ENCODE measurements around the gene GAS6.
"Not testable (repeated sequence)": the region's sequence is repeated elsewhere in the genome, so short reads cannot be mapped to it uniquely, and the experiment has no call there.

GAS6 gene

GRCh38 chr13:113827021-113827420 is 36.9 kb downstream of the GAS6 start:
- no peak for DNase-seq (ENCODE audit: extremely low spot score)
- no peak for TF ChIP-seq FOXM1 (IDR thresholded peaks at IDR 0.05; ENCODE audit: borderline replicate concordance)
- TF ChIP-seq ELF4 (IDR thresholded peaks at IDR 0.05), result no peak
- no peak for TF ChIP-seq SUZ12 (IDR thresholded peaks at IDR 0.05)
- TF ChIP-seq PKNOX1 (IDR thresholded peaks at IDR 0.05), result no peak
- TF ChIP-seq HDGF (IDR thresholded peaks at IDR 0.05; ENCODE audit: borderline replicate concordance), result no peak
- no peak for TF ChIP-seq NFRKB (IDR thresholded peaks at IDR 0.05)
- TF ChIP-seq SP1 (IDR thresholded peaks at IDR 0.05), result no peak
- no peak for TF ChIP-seq CTBP1 (IDR thresholded peaks at IDR 0.05; ENCODE audit: borderline replicate concordance)
- no peak for TF ChIP-seq TARDBP (IDR thresholded peaks at IDR 0.05)
- TF ChIP-seq L3MBTL2 (conservative IDR thresholded peaks at IDR 0.05), result no peak
- no peak for TF ChIP-seq FOXA1 (IDR thresholded peaks at IDR 0.05)
- TF ChIP-seq ARNT (IDR thresholded peaks at IDR 0.05), result no peak
- TF ChIP-seq FOXK2 (IDR thresholded peaks at IDR 0.05), result no peak
- TF ChIP-seq BHLHE40 (IDR thresholded peaks at IDR 0.05; ENCODE audit: borderline replicate concordance), result no peak
- no peak for TF ChIP-seq LEF1 (IDR thresholded peaks at IDR 0.05; ENCODE audit: borderline replicate concordance)
- TF ChIP-seq ZNF384 (IDR thresholded peaks at IDR 0.05), result no peak
- POLR2A ChIA-PET, result no interaction called here
- CTCF ChIA-PET, result no interaction called here

- POLR2A ChIA-PET; CTCF ChIA-PET; DNase-seq (ENCODE audit: extremely low spot score): not testable (repeated sequence)
Measured at GRCh38 chr13:113826446-113826845, 37.4 kb downstream of the GAS6 start.

GRCh38 chr13:113825841-113826240 is 38.0 kb downstream of the GAS6 start:
- POLR2A ChIA-PET, result no interaction called here
- DNase-seq (ENCODE audit: extremely low spot score), result no peak
- CTCF ChIA-PET, result interaction anchor here (1.6 kb wide), 1 partner anchor 14 kb away, joined by 3 read pairs; no protein-coding TSS in a partner anchor
- TF ChIP-seq BHLHE40 (IDR thresholded peaks at IDR 0.05; ENCODE audit: borderline replicate concordance) (no peak), SUZ12 (IDR thresholded peaks at IDR 0.05) (no peak), PKNOX1 (IDR thresholded peaks at IDR 0.05) (no peak), ELF4 (IDR thresholded peaks at IDR 0.05) (no peak), SP1 (IDR thresholded peaks at IDR 0.05) (no peak), CTBP1 (IDR thresholded peaks at IDR 0.05; ENCODE audit: borderline replicate concordance) (no peak), L3MBTL2 (conservative IDR thresholded peaks at IDR 0.05) (no peak), TARDBP (IDR thresholded peaks at IDR 0.05) (no peak), LEF1 (IDR thresholded peaks at IDR 0.05; ENCODE audit: borderline replicate concordance) (no peak), NFRKB (IDR thresholded peaks at IDR 0.05) (no peak), FOXK2 (IDR thresholded peaks at IDR 0.05) (no peak), ZNF384 (IDR thresholded peaks at IDR 0.05) (no peak), HDGF (IDR thresholded peaks at IDR 0.05; ENCODE audit: borderline replicate concordance) (no peak), ARNT (IDR thresholded peaks at IDR 0.05) (no peak), FOXM1 (IDR thresholded peaks at IDR 0.05; ENCODE audit: borderline replicate concordance) (no peak), FOXA1 (IDR thresholded peaks at IDR 0.05) (no peak)

GRCh38 chr13:113823771-113824170 is 40.1 kb downstream of the GAS6 start:
- TF ChIP-seq SUZ12 (IDR thresholded peaks at IDR 0.05) (no peak), LEF1 (IDR thresholded peaks at IDR 0.05; ENCODE audit: borderline replicate concordance) (no peak), ZNF384 (IDR thresholded peaks at IDR 0.05) (no peak), ARNT (IDR thresholded peaks at IDR 0.05) (no peak), HDGF (IDR thresholded peaks at IDR 0.05; ENCODE audit: borderline replicate concordance) (no peak), ELF4 (IDR thresholded peaks at IDR 0.05) (no peak), FOXK2 (IDR thresholded peaks at IDR 0.05) (no peak), NFRKB (IDR thresholded peaks at IDR 0.05) (no peak), FOXA1 (IDR thresholded peaks at IDR 0.05) (no peak), CTBP1 (IDR thresholded peaks at IDR 0.05; ENCODE audit: borderline replicate concordance) (no peak), BHLHE40 (IDR thresholded peaks at IDR 0.05; ENCODE audit: borderline replicate concordance) (no peak), SP1 (IDR thresholded peaks at IDR 0.05) (no peak), TARDBP (IDR thresholded peaks at IDR 0.05) (no peak), PKNOX1 (IDR thresholded peaks at IDR 0.05) (no peak), L3MBTL2 (conservative IDR thresholded peaks at IDR 0.05) (no peak), FOXM1 (IDR thresholded peaks at IDR 0.05; ENCODE audit: borderline replicate concordance) (no peak)
- ChIA-PET CTCF (interaction anchor here (0.7 kb wide), 1 partner anchor 14 kb away, joined by 3 read pairs; no protein-coding TSS in a partner anchor), POLR2A (no interaction called here)
- no peak for DNase-seq (ENCODE audit: extremely low spot score)

- ChIA-PET CTCF (no interaction called here), POLR2A (no interaction called here)
- no peak for DNase-seq (ENCODE audit: extremely low spot score)
- no peak for TF ChIP-seq ELF4 (IDR thresholded peaks at IDR 0.05)
- no peak for TF ChIP-seq LEF1 (IDR thresholded peaks at IDR 0.05; ENCODE audit: borderline replicate concordance)
- TF ChIP-seq TARDBP (IDR thresholded peaks at IDR 0.05), result no peak
- no peak for TF ChIP-seq FOXM1 (IDR thresholded peaks at IDR 0.05; ENCODE audit: borderline replicate concordance)
- TF ChIP-seq L3MBTL2 (conservative IDR thresholded peaks at IDR 0.05), result no peak
- no peak for TF ChIP-seq PKNOX1 (IDR thresholded peaks at IDR 0.05)
- TF ChIP-seq CTBP1 (IDR thresholded peaks at IDR 0.05; ENCODE audit: borderline replicate concordance), result no peak
- TF ChIP-seq ZNF384 (IDR thresholded peaks at IDR 0.05), result no peak
- TF ChIP-seq SP1 (IDR thresholded peaks at IDR 0.05), result no peak
- TF ChIP-seq HDGF (IDR thresholded peaks at IDR 0.05; ENCODE audit: borderline replicate concordance), result no peak
- TF ChIP-seq NFRKB (IDR thresholded peaks at IDR 0.05), result no peak
- TF ChIP-seq SUZ12 (IDR thresholded peaks at IDR 0.05), result no peak
- no peak for TF ChIP-seq BHLHE40 (IDR thresholded peaks at IDR 0.05; ENCODE audit: borderline replicate concordance)
- TF ChIP-seq FOXK2 (IDR thresholded peaks at IDR 0.05), result no peak
- no peak for TF ChIP-seq FOXA1 (IDR thresholded peaks at IDR 0.05)
- TF ChIP-seq ARNT (IDR thresholded peaks at IDR 0.05), result no peak
Measured at GRCh38 chr13:113822956-113823744, 40.7 kb downstream of the GAS6 start.
